GM18858 (cell line): Measurements from ENCODE around the gene OSCP1.

Experiments used
- ATAC-seq: cut with Tn5 transposase; IDR thresholded peaks from one replicate; pipeline ENCODE4 v1.9.1; 2021; ENCODE audit not compliant: unreplicated experiment

Gene OSCP1

DNA sequence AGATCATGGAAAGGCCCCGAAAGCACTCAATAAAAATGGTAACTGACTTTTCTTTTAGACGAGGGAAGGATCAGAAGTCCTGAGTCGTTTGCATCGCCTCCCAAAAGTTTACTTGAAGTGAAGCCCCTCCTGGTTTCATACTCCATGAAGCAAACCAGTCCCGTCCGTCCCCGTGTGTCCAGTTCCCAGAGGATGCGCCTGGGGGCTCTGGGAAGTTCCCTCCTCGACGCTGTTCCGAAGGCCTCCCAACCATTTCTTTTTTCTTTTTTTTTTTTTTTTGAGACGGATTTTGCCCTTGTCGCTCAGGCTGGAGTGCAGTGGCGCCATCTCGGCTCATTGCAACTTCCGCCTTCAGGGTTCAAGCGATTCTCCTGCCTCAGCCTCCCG lies 661 bp upstream of the OSCP1 start:
- ATAC-seq: no peak

DNA sequence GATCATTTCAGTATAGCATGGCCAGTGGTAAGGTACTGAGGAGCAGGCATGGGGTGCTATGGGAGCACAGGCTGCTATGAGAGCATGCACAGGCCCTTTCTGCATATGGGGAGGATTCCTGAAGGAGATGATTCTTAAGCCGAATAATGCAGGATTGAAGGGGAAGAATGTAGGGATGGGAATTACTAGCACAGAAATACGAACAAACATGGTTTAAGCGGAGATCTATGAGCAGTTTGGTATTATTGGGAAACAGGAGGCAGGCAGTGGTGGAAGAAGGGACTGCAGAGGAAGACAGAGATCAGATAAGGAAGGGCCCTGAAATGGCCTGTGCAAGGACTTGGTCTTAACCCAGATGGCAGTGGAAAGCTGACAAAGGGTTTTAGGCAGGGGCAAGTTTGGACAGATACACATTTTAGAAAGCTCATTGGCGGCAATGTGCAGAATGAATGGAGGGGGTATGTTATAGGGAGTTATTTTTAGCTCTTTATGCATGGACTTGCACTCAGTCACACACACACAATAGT lies 1.7 kb downstream of the OSCP1 start:
- no peak for ATAC-seq

DNA sequence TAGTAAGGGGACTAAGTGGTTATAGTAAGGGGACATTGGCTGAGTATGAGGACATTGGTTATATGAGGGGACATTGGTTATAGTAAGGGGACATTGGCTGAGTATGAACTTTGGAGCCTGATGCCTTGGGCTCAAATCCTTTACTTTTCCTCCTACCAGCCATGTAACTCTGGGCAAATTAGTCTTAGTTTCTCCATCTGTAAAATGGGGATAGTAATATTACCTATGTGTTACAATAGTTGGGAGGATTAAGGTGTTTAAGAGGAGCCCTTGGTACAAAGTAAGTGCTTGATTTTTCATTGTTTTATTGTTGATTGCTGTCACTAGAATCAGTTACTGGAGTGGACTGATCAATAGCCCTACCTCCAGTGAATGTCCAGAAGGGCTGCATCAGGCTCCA lies 2.8 kb downstream of the OSCP1 start:
- no peak for ATAC-seq

DNA sequence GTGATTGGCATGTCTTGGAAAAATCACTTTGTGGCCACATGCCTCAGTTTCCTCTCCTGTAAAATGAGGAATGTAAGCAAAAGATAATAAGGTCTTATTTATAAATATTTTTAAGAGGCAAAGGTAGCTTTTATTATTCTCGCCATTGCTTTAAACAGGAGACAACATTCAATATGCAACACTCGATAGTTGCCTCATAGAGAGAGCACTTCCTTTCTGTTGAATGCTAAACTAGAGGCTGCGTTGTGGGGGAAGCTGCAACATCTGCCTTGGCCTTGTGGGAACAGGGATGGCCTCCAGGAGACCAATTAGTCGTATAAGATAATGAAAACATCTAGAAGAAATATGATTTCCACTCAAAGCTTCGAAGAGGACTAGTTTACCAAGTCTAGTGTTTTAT lies 3.5 kb downstream of the OSCP1 start:
- ATAC-seq: no peak

DNA sequence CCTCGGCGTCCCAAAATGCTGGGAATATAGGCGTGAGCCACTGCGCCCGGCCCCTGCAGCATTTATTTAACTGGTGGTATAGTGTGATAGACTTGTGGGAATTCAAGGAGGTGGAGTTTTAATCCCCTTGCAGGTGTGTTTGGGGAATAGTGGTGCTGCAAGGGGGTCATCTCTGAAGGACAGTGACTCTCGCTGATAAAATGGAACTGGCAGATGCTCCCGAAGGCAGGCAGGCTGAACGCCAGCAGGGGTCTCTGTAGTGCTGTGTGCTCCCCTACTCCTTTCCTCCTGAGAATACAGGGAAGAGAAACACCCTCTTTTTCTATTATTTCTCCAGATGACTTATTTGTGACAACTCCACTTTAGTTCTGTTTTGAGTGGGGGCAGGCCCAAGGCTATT lies 4.0 kb downstream of the OSCP1 start:
- ATAC-seq: no peak

DNA sequence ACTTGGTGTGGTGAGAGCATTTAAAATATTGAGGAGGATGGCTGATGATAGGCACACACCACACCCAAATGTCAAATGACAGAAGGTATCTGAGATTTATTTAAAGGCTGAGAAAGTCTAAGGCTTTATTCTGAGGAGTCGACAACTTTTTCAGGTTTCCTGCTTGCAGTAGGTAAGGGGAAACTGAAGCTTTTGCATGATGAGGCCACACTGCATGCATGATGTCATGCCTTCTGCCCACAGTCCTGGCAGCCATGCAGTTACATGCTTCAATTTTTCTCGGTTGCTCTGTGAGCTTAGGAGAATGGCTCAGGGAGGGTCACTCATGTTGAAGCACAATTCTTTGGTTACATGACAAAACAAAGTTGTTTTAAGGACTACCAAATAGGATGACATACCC lies 7.0 kb downstream of the OSCP1 start:
- no peak for ATAC-seq

DNA sequence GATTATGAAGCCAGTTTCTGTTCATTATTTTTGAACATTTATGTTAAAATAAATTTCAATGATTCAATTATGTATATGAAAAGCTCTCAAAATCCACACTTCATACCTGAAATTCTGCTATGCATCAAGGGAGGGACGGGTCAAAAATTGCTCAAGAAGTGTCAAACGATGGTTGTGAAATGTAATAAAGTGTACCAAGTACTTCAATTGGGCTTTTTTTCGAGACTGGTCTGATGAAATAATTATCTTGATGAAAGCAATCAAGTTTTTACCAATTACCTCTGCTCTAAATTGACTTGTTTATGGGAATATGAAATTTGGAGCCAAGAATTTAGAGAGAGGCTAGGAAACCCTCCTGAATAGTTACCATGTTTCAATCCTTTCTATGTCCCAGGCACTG lies 7.9 kb downstream of the OSCP1 start:
- ATAC-seq: no peak

DNA sequence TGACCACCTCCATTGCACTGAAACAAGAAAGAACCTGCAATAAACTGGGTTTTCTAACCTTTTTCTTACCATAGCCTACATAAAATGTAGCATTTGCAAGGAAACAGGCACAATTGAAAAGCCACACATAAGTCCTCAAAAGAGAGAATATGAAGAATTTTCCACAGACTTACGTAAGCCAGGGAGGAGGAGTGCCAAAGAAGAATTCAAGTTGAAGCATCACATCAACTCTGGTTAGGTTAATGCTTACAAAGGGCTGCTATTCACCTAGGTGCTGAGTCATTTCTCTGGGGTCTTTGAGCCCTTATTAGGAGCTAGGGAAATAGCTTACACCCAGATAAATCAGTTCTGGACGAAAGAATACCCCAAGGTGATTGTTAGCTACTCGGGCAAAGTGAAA lies 9.6 kb downstream of the OSCP1 start:
- no peak for ATAC-seq

DNA sequence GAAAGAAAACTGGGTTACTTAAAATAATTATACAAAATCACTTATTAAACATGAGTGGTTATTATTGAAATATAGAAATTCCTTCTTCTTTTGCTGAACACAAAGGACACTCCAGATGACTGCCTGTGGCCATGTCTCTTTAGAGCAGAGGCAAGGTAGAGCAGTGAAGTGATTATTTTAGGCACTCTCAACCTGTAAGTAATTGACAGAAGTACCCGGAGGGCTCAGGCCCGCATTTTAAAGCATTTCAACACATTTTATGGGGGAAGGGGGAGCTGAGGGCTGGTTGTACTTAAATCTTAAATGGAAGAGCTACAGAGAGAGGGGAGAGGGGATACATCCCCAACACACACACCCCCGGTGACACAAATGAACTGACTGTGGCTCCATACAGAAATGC lies 10.2 kb downstream of the OSCP1 start:
- no peak for ATAC-seq

DNA sequence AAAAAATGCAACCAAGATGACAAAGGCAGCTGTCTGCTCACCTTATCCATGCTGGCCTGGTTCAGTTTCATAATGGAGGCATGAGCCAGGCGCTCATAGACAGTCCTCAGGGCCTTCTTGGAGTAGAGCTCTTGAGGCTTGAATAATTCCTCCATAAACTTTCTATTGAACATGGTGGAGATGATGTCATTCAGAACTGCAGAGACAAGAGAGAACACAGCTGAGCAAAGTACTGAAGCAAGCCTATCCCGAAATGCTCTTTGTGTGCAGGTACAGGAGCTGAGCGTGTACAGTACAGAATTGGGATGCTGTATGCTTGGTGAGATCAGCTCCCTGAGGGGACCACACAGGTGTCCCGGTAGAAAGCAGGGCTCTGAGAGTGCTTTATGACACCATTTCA lies 11.5 kb downstream of the OSCP1 start:
- ATAC-seq: no peak

DNA sequence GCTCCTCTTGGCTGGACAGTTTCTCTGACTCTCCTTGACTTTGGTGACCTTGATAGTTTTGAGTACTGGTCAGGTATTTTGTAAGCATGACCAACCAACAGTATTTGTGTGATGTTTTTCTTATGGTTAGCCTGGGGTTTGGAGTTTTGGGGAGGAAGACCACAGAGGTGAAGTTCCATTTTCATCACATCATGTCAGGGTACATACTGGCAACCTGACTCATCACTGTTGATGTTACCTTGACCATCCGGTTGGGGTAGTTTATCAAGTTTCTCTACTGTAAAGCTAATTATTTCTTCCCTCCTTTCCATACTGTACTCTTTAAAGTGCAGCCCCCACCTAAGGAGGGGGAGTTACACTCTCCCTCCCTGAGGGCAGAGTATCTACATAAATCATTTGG lies 13.4 kb downstream of the OSCP1 start:
- ATAC-seq: no peak

DNA sequence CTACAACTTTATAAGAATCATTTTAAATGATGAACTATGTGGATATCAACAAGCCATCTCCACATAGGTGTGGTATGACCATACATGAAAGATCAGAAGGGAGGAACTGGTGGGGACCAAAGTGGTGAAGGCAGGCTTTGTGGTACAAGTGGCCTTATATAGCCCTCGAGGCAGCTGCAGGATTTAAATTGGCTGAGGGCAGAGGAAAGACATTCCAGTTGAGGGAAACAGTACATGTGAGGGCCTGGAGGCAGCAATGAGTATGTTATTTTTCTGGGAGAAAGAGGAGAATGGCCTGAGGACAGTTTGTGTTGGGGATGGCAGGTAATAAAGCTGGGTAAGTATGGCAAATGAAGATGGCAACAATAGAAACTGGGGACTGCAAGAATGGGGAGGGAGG lies 17.1 kb downstream of the OSCP1 start:
- ATAC-seq: no peak

DNA sequence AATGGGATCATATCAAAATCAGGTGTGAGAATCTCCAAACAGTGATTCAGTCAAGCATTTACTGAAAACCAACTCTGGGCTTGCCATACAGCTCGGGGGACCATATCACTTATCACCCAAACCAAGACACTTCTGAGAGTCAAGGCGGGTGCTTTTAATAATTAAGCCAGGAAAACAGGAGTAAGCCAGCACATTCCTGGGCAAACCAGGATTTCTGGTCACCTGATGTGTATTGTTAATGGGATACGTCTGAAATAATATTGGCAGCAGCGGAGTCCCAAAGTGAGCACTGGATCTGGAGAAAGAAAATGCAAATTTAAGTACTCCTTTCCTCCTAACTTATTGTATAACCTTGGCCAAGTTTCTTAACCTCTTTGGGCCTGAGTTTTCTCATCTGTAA lies 17.6 kb downstream of the OSCP1 start:
- ATAC-seq: no peak

DNA sequence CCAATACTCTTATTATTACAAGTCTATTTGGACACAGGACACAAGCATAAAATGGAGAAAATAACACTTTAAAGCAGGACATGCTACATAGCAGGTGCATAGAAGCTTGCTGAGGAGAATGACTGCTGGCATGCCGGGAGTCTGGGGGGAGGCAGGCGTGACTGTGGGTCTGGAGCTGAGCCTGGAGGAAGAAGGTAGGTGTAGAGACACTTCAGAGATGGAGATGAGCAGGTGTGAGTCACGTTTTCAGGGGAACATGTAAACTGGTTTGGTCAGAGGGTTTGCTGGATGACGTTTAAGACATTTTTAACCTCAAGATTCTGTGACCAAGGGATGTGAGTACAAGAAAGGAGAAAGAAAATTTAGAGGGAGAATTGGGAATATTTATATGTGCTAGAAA lies 24.5 kb downstream of the OSCP1 start:
- no peak for ATAC-seq

DNA sequence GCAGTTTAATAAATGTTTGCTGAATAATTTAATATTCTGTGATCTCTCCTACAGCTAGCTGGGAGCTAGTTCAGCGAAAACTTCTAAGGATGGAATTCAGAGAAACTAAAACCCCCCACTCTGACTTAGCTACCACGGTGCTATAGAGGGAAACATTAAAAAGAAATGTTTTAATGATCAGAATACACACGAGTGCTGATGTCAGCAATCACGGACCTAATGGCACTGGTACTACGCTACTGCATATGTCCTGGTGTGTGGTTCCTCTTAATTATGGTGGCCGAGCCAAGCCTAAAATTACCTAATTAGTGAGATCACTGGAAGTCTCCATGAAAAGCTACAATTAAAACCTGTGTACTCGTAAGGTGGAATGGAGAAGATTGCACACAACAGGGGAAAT lies 28.6 kb downstream of the OSCP1 start:
- ATAC-seq: no peak

DNA sequence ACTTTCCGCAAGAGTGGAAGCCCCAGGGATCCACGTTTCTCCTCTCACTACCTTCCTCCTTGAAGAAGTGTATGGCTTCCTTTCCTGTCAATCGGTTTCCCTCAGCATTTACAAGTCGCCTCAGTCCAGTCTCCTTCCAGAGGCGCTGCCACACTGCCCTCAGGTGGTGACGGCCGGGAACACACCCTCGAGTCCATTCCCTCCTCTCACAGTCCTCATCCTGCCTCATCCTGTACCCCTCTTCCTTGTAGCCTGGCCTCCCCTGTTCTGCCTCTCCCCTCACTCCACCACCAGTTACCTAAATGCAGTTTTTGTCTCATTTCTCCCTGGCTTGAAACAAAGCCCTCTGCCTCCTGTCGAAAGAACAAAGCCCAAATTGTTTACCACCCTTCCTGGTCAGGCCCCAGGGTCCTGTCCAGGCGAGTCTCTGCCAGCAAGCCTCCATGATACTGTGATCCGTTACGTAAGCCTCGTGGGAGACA lies 29.4 kb downstream of the OSCP1 start:
- no peak for ATAC-seq

DNA sequence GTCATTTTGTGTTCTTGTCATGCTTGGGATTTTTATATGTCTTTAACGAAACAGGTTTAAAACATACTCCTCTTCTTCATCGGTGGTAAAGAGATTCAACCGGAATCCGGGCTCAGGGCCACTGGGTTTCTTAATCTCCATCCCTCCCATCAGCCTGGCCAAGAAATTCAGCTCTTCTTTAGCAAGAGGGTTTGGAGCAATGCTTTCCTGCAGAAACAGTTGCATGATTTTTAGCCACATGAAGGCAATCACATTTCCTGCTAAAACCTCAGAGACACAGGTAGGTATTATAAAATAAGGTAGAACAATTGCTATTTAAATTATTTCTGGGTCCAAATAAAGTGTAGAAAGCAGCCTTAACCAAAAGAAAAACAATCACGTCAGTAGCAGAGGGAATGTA lies 29.8 kb downstream of the OSCP1 start:
- ATAC-seq: no peak

DNA sequence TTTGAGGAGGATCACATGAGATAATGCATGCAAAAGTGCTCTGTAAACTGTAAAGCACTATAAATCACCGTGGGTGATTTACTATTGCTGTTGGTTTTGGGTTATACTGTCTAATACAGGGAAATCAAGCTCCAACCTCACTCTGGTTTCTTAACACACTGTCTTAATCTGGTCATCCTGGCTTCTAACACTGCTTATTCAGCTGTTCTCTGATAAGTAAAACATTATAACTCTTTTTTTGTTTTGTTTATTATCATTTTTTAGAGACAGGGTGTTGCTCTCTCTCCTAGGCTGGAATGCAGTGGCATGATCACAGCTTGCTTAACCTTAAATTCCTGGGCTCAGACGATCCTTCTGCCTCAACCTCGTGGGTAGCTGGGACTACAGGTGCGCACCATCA lies 30.7 kb downstream of the OSCP1 start:
- no peak for ATAC-seq

DNA sequence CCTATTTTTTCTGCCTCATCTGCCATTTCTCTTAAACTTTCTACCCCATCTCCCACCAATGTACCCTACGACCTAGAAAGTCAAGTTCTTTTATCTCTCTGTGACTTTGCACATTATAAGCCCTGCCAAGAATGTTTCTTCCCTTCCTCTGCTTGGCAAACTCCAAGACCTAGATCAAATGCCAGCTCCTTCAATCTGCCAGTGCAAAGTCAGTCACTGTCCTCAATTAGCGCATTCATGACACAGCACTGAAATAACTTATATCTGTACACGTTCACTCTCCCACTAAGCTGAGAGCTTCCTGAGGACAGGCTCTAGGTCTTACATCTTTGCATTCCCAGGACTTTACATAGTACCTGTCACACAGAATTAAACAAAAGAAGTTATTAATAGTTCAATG lies 31.1 kb downstream of the OSCP1 start:
- ATAC-seq: no peak

DNA sequence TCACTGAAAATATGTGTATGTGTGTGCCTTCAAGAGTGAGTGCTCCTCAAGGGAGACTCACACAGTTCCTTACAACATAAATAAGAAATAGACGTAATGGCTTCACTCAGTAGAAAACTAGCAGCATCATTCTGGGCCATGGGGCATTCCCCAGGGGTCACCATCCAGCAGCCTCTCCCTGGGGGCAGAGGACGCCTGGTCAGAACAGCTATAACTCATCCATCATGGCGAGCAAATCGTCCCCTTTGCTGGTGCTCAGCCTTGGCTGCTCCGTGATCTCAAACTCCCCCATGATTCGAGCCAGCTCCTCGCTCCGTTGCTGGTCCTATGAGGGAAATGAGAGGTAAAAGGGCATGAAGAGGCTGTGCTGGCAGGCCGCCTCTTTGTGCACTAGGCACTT lies 32.3 kb downstream of the OSCP1 start:
- no peak for ATAC-seq

DNA sequence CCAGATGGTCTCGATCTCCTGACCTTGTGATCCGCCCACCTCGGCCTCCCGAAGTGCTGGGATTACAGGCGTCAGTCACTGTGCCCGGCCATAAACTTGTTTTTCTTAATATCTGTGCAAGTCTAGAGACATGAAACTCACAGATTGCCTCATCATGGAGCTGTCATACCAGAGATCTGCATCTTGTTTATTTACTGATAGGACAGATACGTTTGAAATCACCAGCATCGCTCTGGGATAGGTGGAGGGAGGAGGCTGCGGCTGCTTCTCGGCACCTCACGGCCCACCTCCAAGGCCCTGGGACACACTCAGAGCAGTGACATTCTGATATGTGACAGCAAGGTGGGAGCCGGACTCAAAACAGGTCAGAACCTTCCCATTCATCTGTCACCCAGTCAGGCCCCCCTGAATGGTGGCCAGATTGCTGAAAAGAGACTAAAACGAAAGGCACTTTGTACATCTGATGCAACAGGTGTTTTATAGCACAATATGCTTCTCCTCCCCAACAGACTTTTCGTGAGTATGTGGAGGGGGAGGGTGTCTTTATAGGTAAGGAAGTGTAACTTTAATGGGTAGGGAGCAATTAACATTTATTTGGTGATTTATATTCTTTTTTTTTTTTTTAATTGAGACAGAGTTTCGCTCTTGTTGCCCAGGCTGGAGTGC lies 34.5 kb downstream of the OSCP1 start:
- ATAC-seq: no peak

DNA sequence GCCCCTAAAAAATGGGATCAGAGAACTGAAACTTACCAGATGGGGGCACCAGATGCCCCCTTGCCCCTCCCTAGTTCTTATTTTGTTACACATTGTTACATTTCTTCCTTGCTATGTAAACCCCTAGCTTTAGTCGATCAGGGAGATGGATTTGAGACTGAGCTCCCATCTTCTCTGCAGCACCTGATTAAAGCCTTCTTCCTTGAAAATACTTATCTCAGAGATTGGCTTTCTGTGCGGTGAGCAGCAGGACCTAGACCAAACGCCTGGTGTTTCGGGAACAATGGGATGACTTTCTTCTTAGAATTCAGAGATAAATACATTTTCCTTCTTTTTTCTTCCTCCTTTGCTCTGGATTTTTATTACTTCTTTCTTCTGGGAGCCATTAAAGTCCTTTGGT lies 35.9 kb downstream of the OSCP1 start:
- no peak for ATAC-seq
